OCI-LY7 (cell line): ENCODE data around the gene SLC48A1. TPM values are rescaled to one million over a fixed set of nuclear protein-coding genes. Genes with fewer than 3 reads are reported as not detected.

Source experiments
- BruUV-seq: library from RNA; stranded (reverse); fragments of 400-500 nt; replicated peaks from 2 replicates; lab custom pipeline; 2021; lab: Mats Ljungman, UMichigan
- CTCF ChIA-PET: fragments of 300-600 bp; sonication (Branson Sonifier 250); formaldehyde crosslinking; loops from one replicate; lab custom pipeline; 2022; ENCODE audit warnings: antibody characterized with exemption; ENCODE audit not compliant: unreplicated experiment; lab: Charles Lee
- POLR2A ChIA-PET: fragments of 300-600 bp; sonication (Branson Sonifier 250); formaldehyde crosslinking; loops from one replicate; lab custom pipeline; 2022; ENCODE audit warnings: antibody characterized with exemption; lab: Charles Lee
- DNase-seq: peaks from one replicate; pipeline ENCODE4 v3.0.0-alpha.2; 2015; ENCODE audit warnings: low spot score
- H2AFZ ChIP-seq: fragments of 200-600 bp; sonication (generic), shearing (Covaris generic); 2 replicates; pipeline ENCODE4 v1.6.1; 2014; ENCODE audit warnings: mild to moderate bottlenecking, antibody characterized with exemption, low read length, moderate library complexity
- H3K27ac ChIP-seq: fragments of 200-600 bp; sonication (generic); 2 replicates; pipeline ENCODE4 v1.5.1; 2014; ENCODE audit warnings: mixed run types, low read depth, mild to moderate bottlenecking, moderate library complexity, low read length, inconsistent platforms; ENCODE audit not compliant: poor library complexity, severe bottlenecking
- H3K36me3 ChIP-seq: fragments of 200-600 bp; sonication (generic); 2 replicates; pipeline ENCODE4 v1.6.1; 2014; ENCODE audit warnings: mild to moderate bottlenecking, antibody characterized with exemption, low read length, moderate library complexity, mixed read lengths; ENCODE audit not compliant: insufficient read depth
- H3K4me1 ChIP-seq: fragments of 200-600 bp; sonication (generic); 2 replicates; pipeline ENCODE4 v1.5.1; 2014; ENCODE audit warnings: mild to moderate bottlenecking, low read length; ENCODE audit not compliant: insufficient read depth, poor library complexity, severe bottlenecking
- H3K4me2 ChIP-seq: fragments of 200-600 bp; sonication (generic); 2 replicates; pipeline ENCODE4 v1.6.1; 2014; ENCODE audit warnings: mild to moderate bottlenecking, low read length
- H3K4me3 ChIP-seq: fragments of 200-600 bp; sonication (generic); 2 replicates; pipeline ENCODE4 v1.5.1; 2014; ENCODE audit warnings: mild to moderate bottlenecking, low read depth, low read length; ENCODE audit not compliant: poor library complexity, severe bottlenecking
- H3K79me2 ChIP-seq: fragments of 200-600 bp; sonication (generic); 2 replicates; pipeline ENCODE4 v1.6.1; 2016; ENCODE audit warnings: low read depth, mild to moderate bottlenecking, low read length, moderate library complexity, mixed read lengths; ENCODE audit not compliant: insufficient read depth
- H3K9me2 ChIP-seq: fragments of 200-600 bp; sonication (generic); 2 replicates; pipeline ENCODE4 v1.6.1; 2016; ENCODE audit warnings: mild to moderate bottlenecking, low read length, mixed read lengths; ENCODE audit not compliant: insufficient read depth
- H3K9me3 ChIP-seq: fragments of 200-600 bp; sonication (generic); 2 replicates; pipeline ENCODE4 v1.6.1; 2014; ENCODE audit warnings: mild to moderate bottlenecking, mixed run types, low read length, mixed read lengths
- H4K20me1 ChIP-seq: fragments of 200-600 bp; sonication (generic); 2 replicates; pipeline ENCODE4 v1.6.1; 2014; ENCODE audit warnings: mild to moderate bottlenecking, antibody characterized with exemption, low read length, moderate library complexity, mixed read lengths; ENCODE audit not compliant: insufficient read depth
- CTCF ChIP-seq: fragments of 200-600 bp; sonication (generic); conservative IDR thresholded peaks from 2 replicates; pipeline ENCODE4 v1.5.1; 2014; ENCODE audit warnings: mild to moderate bottlenecking, antibody characterized with exemption, low read length, moderate library complexity, mixed read lengths
- EZH2phosphoT487 ChIP-seq: fragments of 200-600 bp; sonication (generic); IDR thresholded peaks from 2 replicates; pipeline ENCODE4 v1.6.1; 2018; ENCODE audit warnings: low read depth, borderline replicate concordance, mild to moderate bottlenecking, mixed run types, antibody characterized with exemption, low read length, moderate library complexity, mixed read lengths
- intact Hi-C: fragments of 100-400 bp; cut with micrococcal nuclease; formaldehyde crosslinking; loops from one replicate; pipeline ENCODE4 v1.10.0; 2022; ENCODE audit not compliant: unreplicated experiment
- total RNA-seq, 2 experiments: library from RNA; depleted of rRNA in 1 of 2; stranded (reverse); fragments of >200 nt in 1 of 2; shearing (Covaris generic) in 1 of 2; gene quantifications; 2 replicates each; pipeline ENCODE4 v1.2.3, GENCODE V29; 2014 to 2022

Gene SLC48A1
- total RNA-seq, 2 experiments from 2014 or later = 9.6 to 12.0 TPM

GRCh38 chr12:47731723-47732122, 41.3 kb upstream of the SLC48A1 start:
- ChIA-PET CTCF (interaction anchor here (1.1 to 3.8 kb wide), 2 partner anchors 10 to 34 kb away, joined by 3 to 12 read pairs; no protein-coding TSS in a partner anchor), POLR2A (interaction anchor here (3.5 kb wide), 1 partner anchor 9 kb away, joined by 24 read pairs; no protein-coding TSS in a partner anchor)
- DNase-seq = no peak
- Histone ChIP-seq H3K36me3 (no peaks in the 10 kb centered on the region), H3K4me1 (peaks cover 6% of the 10 kb centered on the region), H3K4me2 (no peak overlapping the region), H3K9me3 (no peaks in the 10 kb centered on the region), H3K9me2 (no peaks in the 10 kb centered on the region), H4K20me1 (no peaks in the 10 kb centered on the region), H3K4me3 (no peak overlapping the region), H3K27ac (no peak overlapping the region), H3K79me2 (no peaks in the 10 kb centered on the region), H2AFZ (no peak overlapping the region)
- BruUV-seq = no TSS peak
- intact Hi-C loops = no loop called here
- TF ChIP-seq CTCF (no peak), EZH2phosphoT487 (no peak)

- H3K4me1 ChIP-seq = no peaks in the 10 kb centered on the region
- H3K9me2 ChIP-seq = no peaks in the 10 kb centered on the region
- H3K4me3 ChIP-seq = no peak overlapping the region
- intact Hi-C loops = no loop called here
- H3K79me2 ChIP-seq = no peaks in the 10 kb centered on the region
- POLR2A ChIA-PET = interaction anchor here (1.5 to 3.5 kb wide), 2 partner anchors 8 to 43 kb away, joined by 3 to 24 read pairs; no protein-coding TSS in a partner anchor
- CTCF ChIA-PET = interaction anchor here (0.6 to 3.8 kb wide), 4 partner anchors 9 to 386 kb away, joined by 3 to 12 read pairs (median 4); no protein-coding TSS in a partner anchor
- no peaks in the 10 kb centered on the region for H4K20me1 ChIP-seq
- no peak overlapping the region for H3K27ac ChIP-seq
- H3K9me3 ChIP-seq = no peaks in the 10 kb centered on the region
- TF ChIP-seq EZH2phosphoT487 (no peak), CTCF (no peak)
- no peaks in the 10 kb centered on the region for H3K36me3 ChIP-seq
- no peak for DNase-seq
- H2AFZ ChIP-seq = no peak overlapping the region
- H3K4me2 ChIP-seq = no peak overlapping the region
- no TSS peak for BruUV-seq
These were observed 40.5 kb upstream of the SLC48A1 start for GRCh38 chr12:47732504-47732903.

GRCh38 chr12:47733142-47733541, 39.9 kb upstream of the SLC48A1 start:
- H2AFZ ChIP-seq = no peak overlapping the region
- H3K27ac ChIP-seq = no peak overlapping the region
- no peaks in the 10 kb centered on the region for H3K9me2 ChIP-seq
- H4K20me1 ChIP-seq = no peaks in the 10 kb centered on the region
- H3K4me2 ChIP-seq = no peak overlapping the region
- ChIA-PET POLR2A (interaction anchor here (0.8 to 3.5 kb wide), 3 partner anchors 8 to 42 kb away, joined by 3 to 24 read pairs (median 4); no protein-coding TSS in a partner anchor), CTCF (interaction anchor here (0.6 to 3.8 kb wide), 2 partner anchors 8 to 14 kb away, joined by 3 to 12 read pairs; no protein-coding TSS in a partner anchor)
- no peak overlapping the region for H3K4me3 ChIP-seq
- no peaks in the 10 kb centered on the region for H3K36me3 ChIP-seq
- BruUV-seq = no TSS peak
- H3K9me3 ChIP-seq = no peaks in the 10 kb centered on the region
- DNase-seq = no peak
- H3K79me2 ChIP-seq = no peaks in the 10 kb centered on the region
- TF ChIP-seq CTCF = no peak
- TF ChIP-seq EZH2phosphoT487 = no peak
- intact Hi-C loops = no loop called here
- no peaks in the 10 kb centered on the region for H3K4me1 ChIP-seq
